ENCODE measurements around the gene MAP3K20.
A peak's percentile ranks its signal among the peaks of the same experiment; 100 is the strongest.
"Not testable (repeated sequence)": the region's sequence is repeated elsewhere in the genome, so short reads cannot be mapped to it uniquely, and the experiment has no call there.

MAP3K20 gene

DNA sequence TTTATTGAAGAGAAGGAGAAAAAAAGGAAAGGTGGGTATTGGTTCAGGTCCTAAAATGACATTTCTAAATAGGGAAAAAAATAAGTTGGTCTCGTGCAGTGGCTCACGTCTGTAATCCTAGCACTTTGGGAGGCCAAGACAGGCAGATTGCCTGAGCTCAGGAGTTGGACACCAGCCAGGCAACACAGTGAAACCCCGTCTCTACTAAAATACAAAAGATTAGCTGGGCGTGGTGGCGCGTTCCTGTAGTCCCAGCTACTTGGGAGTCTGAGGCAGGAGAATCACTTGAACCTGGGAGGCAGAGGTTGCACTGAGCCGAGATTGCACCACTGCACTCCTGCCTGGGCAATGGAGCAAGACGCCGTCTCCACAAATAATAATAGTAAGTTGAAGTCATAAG, 131.5 kb downstream of the MAP3K20 start:
- not testable (repeated sequence) for DNase-seq

DNA sequence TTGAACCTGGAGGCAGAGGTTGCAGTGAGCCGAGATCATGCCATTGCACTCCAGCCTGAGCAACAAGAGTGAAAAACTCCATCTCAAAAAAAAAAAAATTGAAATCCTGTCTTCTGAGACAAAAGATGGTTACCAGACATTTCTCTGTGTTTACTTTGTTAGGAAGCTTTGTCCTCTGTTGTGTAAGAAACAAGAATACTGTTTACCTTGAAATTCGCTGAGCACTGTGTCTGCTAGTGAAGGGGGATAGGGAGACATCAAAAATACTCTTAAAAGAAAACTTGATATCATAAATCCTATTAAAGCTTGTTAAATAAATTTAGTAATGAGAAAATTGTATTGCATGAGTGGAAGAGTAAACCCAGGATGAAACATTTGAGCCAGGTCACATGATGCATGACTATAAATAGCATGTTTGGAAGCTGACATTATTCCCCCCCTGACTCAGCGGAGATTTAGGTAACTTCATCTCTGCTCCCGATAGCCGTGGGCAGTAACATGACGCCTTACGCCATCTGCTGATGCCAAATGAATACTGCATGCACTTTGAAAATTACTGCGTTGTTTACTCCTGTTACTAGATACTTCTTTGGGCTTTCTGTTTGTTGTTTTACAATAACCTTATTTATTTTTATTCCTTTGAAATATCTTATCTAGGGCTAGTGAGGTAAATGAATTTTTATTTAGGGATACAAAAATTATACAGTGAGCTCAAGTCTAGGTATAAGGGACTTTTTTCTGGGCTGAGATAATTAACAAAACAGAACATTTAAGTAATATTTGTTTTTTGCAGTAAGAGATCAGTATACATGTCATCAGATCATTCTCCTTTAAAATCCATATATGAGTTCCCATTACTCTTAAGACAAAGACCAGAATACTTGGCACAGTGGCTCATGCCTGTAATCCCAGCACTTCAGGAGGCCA, 134.9 kb downstream of the MAP3K20 start:
- peak; percentile 95 for DNase-seq

DNA sequence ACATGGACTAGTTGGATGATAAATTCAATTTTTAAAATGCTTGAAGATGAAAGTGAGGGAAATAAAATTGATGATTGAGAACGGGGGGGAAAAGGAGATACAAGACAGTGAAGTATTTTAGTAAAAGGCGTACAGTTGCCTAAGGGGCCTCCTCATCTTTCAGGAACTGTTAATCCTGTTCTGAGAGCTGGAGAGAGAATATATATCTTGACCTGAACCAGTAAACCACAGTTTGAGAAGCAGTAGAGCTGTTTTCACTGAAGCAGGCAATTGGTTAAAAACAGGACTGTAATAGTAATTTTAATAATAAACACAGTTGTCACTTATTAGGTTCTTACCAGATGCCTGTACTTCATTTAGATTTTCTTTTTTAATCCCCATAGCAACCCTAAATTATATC, 137.5 kb downstream of the MAP3K20 start:
- no peak for DNase-seq

DNA sequence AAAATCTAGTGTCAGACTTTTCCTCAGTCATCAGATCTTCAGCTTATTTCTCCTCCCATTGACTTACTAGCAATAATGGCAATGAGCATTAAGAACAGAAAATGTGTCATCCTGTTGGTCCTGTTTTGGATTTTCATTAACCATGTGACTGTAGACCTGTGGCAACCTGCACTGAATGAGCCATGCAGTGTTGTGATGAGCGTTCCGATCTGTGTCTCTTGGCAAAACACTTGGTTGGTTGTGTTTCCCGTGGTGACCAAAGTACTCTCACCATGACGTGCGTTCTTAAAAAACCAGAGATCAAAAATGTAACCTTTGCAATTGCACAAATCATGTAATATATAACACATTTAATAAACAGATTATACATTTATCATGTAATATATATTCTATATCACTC, 138.6 kb downstream of the MAP3K20 start:
- no peak for DNase-seq

DNA sequence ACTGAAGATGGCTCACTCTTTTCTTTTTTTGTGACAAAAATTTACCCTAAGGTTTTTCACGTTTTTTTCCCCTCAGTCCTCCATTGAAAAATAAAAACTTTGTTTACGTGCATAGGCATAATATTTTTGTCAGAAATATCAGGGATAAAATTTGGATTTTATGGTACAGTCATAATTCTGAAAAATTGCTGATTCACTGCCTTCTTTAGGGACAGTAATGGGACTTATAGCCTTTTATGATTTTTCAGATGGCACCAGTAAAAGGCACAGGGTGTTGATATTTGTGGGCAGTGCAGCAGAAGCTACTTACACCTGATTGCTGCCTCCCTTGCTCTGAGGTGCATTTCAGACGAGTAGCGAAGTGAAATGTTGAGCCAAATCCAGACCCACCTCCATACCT, 139.7 kb downstream of the MAP3K20 start:
- DNase-seq, result no peak

DNA sequence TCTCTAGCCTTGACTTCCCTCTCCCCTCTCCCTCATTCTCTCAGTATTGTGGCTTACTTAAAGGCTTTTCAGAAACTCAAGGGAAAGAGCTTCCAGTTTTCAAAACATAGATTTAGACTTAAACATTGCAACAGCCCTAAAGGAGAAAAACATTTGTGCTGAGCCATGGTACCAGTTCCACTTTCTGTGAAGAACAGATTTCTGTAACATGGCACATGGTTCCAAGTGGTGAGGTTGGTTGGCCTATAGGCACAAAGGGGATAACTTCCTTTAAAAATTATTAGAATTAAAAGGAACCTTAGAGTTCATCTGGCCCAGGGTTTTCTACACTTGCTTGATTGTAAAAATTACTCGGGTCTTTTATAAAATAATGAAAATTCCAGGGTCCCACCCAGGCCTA, 140.4 kb downstream of the MAP3K20 start:
- no peak for DNase-seq

DNA sequence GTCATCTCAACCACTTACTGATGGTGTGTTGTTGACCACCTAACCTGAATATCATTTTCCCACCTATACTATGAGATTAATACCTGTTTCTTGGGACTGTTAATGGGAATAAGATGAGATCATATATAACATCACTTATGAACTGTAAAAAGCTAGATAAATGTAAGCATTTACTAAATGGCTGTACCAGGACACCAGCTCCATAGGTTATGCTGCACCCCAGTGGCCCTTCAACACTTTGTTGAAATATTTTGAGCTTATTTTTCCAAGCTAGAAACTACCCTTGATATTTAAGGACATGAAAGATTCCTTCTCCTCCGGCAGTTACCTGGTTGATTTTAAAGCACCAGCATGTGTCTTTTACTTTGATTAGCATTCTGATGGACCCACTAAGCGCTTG, 141.0 kb downstream of the MAP3K20 start:
- DNase-seq, result no peak

DNA sequence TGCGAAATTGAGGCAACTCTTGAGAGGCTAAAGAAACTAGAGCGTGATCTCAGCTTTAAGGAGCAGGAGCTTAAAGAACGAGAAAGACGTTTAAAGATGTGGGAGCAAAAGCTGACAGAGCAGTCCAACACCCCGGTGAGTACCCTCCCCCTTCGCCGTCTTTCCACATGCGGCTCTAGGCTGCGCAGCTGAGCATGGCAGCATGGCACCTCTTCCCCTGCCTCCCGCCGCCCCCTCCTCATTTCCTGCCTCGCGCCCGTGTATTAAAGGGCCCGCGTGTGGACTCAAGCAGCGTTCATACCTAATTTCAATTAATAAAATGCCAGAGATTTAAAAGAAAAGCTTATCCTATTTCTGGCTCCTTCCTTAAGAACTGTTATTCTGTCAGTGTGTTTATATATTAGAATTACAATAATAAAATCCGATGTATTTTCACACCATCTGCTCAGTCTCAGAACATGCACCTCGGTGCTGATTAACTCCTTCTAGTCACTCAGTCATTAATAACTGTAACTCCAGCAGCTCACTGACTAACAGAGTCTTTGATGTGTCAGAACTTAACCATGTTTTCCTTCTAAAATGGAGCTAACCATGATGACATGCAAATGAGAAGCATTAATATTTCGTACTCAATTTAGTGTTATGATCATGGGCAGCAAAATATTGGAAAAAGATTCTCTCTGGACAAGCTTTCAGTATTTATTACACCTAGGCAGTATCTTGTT, 141.6 kb downstream of the MAP3K20 start:
- peak; percentile 14 for DNase-seq

DNA sequence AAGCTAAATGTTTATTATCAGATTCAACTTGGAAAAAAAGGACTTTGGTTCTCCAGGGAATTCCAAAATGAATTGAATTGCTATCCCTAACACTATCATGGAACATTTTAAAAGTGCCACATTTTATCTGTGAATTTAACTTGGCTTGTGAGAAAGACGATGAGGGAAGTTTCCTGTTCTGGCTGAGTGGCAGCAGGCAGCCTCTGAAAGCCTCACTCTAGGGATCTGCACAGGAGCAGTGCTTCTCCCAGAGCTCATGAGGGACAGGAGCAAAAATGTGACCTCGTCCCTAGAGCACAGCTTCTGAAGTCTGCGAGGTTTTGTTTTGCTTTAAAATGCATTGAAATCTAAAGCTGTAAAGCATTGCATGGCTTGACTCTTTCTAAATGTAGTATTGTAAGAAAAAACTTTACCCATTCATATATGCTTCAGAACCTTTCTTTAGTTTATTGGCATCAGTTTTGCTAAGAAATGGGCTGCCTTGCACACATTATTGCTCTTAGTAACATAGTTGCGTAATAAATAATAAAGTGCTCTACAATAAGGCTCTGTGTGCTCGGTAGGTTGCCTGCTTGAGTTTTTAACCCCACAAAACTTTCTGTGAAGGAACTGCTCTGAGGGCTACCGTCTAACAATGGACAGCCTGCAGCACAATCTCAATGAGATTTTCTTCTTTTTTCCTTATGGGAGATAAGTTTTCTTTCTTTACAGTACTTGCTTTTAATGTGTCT, 142.8 kb downstream of the MAP3K20 start:
- no peak for DNase-seq

DNA sequence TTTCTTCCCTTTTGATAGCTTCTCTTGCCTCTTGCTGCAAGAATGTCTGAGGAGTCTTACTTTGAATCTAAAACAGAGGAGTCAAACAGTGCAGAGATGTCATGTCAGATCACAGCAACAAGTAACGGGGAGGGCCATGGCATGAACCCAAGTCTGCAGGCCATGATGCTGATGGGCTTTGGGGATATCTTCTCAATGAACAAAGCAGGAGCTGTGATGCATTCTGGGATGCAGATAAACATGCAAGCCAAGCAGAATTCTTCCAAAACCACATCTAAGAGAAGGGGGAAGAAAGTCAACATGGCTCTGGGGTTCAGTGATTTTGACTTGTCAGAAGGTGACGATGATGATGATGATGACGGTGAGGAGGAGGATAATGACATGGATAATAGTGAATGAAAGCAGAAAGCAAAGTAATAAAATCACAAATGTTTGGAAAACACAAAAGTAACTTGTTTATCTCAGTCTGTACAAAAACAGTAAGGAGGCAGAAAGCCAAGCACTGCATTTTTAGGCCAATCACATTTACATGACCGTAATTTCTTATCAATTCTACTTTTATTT, 145.6 kb downstream of the MAP3K20 start:
- no peak for DNase-seq

DNA sequence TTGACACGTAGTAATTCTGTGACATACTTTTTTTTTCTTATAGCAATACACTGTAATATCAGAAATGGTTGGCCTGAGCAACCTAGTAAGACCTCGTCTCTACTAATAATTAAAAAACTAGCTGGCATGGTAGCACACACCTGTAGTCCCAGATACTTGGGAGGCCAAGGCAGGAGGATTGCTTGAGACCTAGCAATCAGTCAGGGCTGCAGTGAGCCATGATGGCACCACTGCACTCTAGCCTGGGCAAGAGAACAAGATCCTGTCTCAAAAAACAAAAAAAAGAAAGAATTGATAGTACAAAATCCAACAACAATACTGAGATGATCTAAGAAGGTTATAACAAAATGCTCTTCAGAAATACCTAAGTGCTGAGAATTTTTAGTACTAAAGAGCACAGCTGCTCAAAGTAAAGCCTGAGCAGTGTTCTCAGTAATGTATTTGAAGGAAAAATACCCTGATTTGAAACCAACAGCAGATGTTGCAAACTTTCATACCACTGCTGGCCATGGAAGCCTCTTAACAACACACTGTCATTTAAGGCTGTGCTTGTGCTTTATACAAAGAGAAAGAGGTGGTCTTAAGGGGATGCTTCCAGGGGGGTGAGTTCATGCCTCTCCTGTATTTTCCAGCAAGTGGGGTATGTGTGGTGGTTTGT, 146.4 kb downstream of the MAP3K20 start:
- no peak for DNase-seq

DNA sequence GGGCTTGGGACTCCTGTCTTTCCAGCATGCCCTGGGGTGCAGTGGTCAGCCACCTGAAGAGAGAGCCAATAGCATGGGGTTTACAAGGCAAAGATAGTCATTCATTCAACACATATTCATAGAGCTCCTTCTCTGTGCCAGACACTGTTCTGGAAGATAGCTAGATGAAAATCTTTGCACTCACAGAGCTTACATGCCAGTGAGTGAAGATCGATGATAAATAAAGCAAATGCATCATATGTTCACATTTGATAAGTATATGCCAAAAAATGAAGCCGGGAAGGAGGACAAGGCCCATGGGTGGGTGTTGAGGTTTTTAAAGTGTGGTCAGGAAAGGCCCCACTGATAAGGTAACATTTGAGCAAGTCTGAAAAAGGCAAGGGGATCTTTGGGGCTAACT, 148.2 kb downstream of the MAP3K20 start:
- DNase-seq, result no peak

DNA sequence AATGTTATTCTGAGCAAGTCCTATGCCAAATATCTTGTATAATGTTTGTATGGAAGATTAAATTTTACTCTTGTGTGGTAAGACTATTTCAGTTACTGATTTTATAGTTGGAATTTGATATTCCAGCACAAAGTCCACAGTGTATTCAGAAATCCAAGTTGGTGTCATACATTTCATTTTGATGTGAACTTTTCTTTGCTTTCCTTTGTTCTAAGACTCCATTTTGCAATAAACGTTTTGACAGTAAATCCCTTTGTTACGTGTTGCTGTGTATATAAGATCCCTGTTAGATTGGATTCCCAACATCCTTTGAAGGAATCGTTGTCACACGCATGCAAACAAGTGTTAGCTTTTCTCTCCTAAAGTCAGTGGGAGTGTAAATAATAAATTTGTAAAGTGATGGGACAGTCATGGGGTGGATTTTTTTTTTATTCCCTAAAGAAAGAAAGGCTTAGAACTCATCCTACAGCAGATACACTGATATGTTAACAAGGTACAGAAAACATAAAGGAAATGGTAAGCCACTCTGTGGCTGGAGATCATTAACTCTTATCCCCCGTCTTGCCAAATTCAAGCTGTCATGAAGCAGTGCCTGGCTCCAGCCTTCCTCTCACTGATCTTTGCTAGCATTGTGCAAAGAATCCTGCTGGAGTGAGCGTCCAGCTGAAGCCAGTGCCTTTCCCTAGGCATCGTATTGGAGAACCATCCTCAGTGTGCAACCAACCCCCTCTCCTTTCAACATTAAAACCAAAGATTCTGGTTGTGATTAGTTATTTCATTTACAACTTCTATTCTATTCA, 151.5 kb downstream of the MAP3K20 start:
- DNase-seq, result no peak

DNA sequence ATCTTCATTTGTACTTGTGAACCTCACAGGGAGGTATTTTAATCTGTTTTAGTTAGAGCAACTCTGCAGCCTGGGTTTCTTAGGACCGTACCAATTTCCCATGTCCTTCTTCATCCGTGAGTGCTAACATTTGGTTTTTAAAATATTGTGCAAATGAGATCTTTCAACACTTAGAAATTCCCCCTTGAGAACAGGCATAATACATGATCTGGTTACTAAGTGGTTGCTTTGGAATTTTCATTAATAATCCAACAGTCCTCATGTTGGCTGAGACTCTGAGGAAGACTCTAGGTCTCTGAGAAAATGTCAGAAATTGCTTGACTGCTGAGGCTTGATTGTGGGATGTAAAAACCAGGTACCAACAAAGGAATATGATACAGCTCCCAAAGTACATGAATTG, 153.4 kb downstream of the MAP3K20 start:
- DNase-seq, result no peak

DNA sequence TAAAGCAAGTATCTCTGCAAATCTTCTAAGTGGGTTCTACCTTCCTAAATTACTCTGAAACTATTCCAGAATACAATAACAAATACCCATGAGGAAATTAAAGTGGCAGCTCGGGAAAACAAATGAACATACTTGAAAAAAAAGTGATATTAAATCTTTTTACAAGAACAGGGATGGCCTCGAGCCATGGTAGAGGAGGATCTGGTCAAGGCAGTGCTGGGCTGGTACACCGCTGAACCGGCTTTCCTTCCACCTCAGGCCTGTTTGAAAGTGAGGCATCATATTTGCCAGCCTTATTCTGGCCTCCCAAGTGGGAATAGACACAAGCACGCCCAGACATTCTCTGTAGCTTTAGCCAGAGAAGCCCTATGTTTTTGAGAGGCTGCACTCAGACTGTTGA, 154.5 kb downstream of the MAP3K20 start:
- no peak for DNase-seq

DNA sequence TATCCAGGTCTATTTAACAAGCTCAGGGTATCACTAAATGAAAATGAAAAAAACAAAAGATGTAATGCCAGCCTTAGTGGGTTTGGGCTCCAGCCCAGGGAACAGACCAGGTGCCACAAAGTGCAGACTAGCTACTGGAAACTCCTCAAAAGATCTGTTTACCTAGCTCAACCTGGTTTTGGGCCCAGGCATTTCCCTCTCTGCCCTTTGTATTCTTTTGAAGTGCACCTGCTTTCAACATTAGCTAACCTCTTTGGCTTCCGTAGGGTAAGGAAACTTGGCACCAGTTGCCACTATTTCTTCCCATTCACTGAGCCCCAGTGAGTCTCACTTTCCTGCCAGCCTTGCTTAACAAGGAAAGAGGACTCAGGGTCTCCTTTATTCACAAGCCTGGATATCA, 155.4 kb downstream of the MAP3K20 start:
- DNase-seq, result no peak

DNA sequence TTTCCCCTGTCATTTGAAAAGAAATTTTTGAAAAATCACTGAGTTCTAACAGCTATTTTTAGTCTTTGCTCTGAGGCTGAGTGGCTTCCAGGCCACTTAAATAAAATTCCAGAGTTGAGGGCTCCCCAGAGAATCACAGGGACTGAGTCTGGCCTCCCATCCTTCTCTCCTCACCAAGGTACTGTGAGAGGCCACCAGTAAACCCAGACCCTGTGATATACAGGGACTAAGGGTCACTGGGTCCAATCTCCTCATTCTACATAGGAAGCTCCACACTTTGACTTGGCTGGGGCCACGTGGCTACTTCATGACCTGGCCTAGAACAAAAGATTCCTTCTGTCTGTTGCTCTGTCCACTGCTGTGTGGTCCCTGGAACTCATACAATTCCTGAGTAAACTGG, 155.8 kb downstream of the MAP3K20 start:
- no peak for DNase-seq

DNA sequence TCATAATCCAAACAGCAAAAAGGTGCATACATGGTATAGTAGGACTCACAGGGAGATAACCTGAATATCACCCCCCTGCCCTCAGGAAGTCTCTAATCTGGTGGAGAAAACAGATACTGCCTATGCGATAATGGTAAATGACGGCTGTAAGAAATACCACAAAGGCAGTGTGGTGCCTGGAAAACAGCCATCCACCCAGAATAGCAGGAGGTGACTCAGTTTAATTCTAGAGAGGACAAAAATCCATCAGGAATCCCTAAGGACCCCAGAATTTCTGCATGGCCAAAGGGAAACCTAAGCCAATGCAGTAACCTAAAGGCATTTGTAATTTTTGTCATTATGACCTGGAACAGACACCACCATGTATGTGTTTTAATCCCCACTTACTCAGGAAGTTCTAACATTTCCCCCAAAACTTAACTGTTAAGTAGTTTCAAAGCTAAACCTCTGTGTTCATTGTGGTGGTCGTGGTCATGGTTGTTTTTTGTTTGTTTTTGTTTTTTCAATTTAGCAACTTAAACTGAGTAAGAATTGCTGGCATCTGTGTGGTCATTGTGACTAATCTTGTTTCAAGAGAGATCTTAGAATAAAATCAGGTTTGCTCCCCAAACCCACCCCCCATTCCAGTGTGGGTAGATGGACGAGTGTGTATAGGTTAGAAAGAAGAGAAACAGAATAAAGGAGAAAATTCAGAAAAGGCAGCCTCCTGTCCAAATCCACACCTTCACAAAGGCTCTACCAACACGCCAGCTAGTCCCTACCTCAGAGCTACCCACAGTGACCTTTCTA, 157.5 kb downstream of the MAP3K20 start:
- DNase-seq, result no peak

DNA sequence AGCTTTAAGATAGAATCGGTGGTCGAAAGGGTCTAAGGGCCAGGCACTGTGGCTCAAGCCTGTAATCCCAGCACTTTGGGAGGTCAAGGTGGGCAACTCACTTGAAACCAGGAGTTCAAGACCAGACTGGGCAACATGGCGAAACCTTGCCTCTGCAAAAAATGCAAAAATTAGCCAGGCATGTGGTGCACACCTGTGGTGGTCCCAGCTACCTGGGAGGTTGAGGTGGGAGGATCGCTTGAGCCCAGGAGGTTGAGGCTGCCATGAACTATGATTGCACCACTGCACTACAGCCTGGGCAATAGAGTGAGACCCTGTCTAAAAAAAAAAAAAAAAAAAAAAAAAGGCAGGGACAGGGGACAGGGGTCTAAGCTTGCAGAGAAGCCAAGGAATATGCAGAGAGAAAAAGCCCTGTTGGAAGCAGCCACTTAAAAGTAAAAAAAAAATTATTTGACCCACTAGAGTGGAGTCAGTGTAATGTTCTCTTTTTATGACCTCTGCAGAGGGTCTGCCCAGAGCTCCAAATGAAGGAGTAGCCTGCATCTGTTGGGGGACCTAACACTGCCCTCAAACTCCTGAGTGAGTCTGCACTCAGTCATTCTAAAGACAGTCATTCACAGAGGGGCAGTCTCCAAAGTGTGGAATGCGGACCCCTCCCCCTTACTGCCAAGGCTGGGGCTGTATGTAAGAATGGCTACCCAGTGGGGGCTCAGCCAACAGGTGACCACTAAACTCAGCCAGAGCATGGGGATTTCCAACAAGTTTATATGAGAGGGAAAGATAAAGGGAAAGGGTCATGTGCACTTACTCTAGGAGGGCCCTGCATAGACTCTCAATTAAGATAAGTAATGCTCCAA, 160.5 kb downstream of the MAP3K20 start:
- DNase-seq, result no peak

DNA sequence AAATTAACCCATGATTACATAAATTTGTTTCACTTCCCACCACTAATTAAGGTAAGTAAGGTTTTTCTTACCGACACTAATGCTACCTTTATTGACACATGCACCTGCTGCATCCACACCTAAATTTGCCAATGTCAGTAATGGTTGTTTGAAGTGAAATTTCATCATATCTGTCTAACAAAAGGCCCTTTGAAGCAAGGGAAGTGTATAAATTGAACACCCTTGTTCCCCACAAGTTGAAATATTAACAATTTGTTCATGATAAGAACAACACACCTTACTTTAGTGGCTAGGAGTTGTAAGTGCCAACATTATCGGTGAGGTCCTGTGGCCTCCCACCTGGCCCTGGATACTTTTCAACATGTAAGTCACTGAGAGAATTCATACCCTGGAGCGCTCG, 162.7 kb downstream of the MAP3K20 start:
- no peak for DNase-seq
